ENCODE measurements around the gene SELENOK.

Gene SELENOK

GRCh38 chr3:53836084-53836872 lies 55.4 kb downstream of the SELENOK start:
- no peak overlapping the region for H3K4me3 ChIP-seq (replicated peaks; ENCODE audit: low read depth, low read length)
- no peak for DNase-seq (ENCODE audit: extremely low read depth, insufficient read length)
- H3K36me3 ChIP-seq (ENCODE audit: control insufficient read depth, insufficient read depth, low read length) = no peaks in the 10 kb centered on the region
- no peaks in the 10 kb centered on the region for H3K27me3 ChIP-seq (replicated peaks; ENCODE audit: control insufficient read depth, insufficient read depth, low read length)
- TF ChIP-seq CTCF (IDR thresholded peaks at IDR 0.05; ENCODE audit: insufficient read depth, low read length, poor library complexity, severe bottlenecking) = no peak

GRCh38 chr3:53835257-53835656 lies 56.4 kb downstream of the SELENOK start:
- Histone ChIP-seq H3K27me3 (replicated peaks; ENCODE audit: control insufficient read depth, insufficient read depth, low read length) (no peaks in the 10 kb centered on the region), H3K36me3 (ENCODE audit: control insufficient read depth, insufficient read depth, low read length) (no peaks in the 10 kb centered on the region), H3K4me3 (replicated peaks; ENCODE audit: low read depth, low read length) (no peak overlapping the region)
- DNase-seq (ENCODE audit: extremely low read depth, insufficient read length) = no peak
- no peak for TF ChIP-seq CTCF (IDR thresholded peaks at IDR 0.05; ENCODE audit: insufficient read depth, low read length, poor library complexity, severe bottlenecking)

GRCh38 chr3:53834429-53835095 lies 57.1 kb downstream of the SELENOK start:
- DNase-seq (ENCODE audit: extremely low read depth, insufficient read length) = no peak
- no peak for TF ChIP-seq CTCF (IDR thresholded peaks at IDR 0.05; ENCODE audit: insufficient read depth, low read length, poor library complexity, severe bottlenecking)
- Histone ChIP-seq H3K4me3 (replicated peaks; ENCODE audit: low read depth, low read length) (no peak overlapping the region), H3K36me3 (ENCODE audit: control insufficient read depth, insufficient read depth, low read length) (no peaks in the 10 kb centered on the region), H3K27me3 (replicated peaks; ENCODE audit: control insufficient read depth, insufficient read depth, low read length) (no peaks in the 10 kb centered on the region)

Measured in GM06990 (cell line).